Measurements from ENCODE around the gene CTIF. TPM values are rescaled to one million over a fixed set of nuclear protein-coding genes. Genes with fewer than 3 reads are reported as not detected.
A peak's percentile ranks its signal among the peaks of the same experiment; 100 is the strongest.

Gene CTIF
- total and polyA plus RNA-seq, 5 donors from 2014 or later, result 0.23 to 1.8 TPM; not detected in 3

DNA sequence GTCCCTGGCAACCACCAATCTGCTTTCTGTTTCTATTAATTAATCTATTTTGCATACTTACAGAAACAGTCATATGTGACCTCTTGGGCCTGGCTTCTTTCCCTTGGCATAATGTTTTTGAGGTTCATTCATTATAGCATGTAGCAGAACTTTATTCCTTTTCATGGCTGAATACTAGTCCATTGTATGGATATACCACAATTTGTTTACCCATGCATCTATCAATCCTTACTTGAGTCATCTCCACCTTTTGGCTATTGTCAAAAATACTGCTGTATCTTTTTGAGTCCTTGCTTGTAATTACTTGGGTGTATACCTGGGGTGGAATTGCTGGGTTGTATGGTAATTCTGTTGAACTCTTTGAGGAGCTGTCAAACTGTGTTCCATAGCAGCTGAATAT lies 126.8 kb downstream of the CTIF start:
- Histone ChIP-seq H3K27me3 (ENCODE audit: control insufficient read depth, insufficient read depth, low read length) (no peaks in the 10 kb centered on the region), H3K36me3 (ENCODE audit: control insufficient read depth, insufficient read depth, low read length) (no peaks in the 10 kb centered on the region), H3K27ac (ENCODE audit: insufficient read depth, low read length, poor library complexity, severe bottlenecking) (no peak overlapping the region), H3K4me1 (ENCODE audit: control insufficient read depth, insufficient read depth, low read length, poor library complexity, severe bottlenecking) (no peaks in the 10 kb centered on the region), H3K9me3 (ENCODE audit: control insufficient read depth in 2 of 2, low read length in 2 of 2) (no peaks in the 10 kb centered on the region), H3K4me3 (ENCODE audit: low read depth, low read length) (no peak overlapping the region)
- DNase-seq (no peak), ATAC-seq (ENCODE audit: low read depth in 2 of 2) (no peak)
- no peak overlapping the region for H3K4me3 Mint-ChIP-seq
- no peaks in the 10 kb centered on the region for H3K36me3 Mint-ChIP-seq
- H3K27ac Mint-ChIP-seq, result no peak overlapping the region
- H3K4me1 Mint-ChIP-seq, result no peaks in the 10 kb centered on the region
- peaks cover 6% of the 10 kb centered on the region for H3K27me3 Mint-ChIP-seq
- peaks cover 0 to 8% (median 3%) of the 10 kb centered on the region in 7 donors for H3K9me3 Mint-ChIP-seq

DNA sequence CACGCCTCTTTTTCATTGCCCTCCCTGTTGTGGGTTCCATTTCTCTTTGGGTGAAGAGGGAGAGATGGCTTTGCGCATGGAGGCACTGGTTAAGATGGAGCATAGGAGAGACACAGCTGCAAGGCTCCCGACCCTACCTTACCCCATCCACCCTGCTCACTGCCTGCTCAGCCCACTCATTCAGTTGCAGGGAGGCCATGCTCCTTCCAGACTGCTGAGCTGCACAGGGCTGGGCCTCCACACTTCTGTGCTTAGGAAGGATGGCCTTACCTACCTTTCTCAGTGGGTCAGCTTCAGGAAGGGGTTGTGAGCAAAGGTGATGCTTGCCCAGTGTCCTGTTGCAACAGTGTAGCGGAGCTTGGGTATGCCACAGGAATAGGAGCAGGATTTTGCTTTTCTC lies 127.8 kb downstream of the CTIF start:
- Mint-ChIP-seq H3K27me3 (peaks cover 3% of the 10 kb centered on the region), H3K27ac (no peak overlapping the region)

DNA sequence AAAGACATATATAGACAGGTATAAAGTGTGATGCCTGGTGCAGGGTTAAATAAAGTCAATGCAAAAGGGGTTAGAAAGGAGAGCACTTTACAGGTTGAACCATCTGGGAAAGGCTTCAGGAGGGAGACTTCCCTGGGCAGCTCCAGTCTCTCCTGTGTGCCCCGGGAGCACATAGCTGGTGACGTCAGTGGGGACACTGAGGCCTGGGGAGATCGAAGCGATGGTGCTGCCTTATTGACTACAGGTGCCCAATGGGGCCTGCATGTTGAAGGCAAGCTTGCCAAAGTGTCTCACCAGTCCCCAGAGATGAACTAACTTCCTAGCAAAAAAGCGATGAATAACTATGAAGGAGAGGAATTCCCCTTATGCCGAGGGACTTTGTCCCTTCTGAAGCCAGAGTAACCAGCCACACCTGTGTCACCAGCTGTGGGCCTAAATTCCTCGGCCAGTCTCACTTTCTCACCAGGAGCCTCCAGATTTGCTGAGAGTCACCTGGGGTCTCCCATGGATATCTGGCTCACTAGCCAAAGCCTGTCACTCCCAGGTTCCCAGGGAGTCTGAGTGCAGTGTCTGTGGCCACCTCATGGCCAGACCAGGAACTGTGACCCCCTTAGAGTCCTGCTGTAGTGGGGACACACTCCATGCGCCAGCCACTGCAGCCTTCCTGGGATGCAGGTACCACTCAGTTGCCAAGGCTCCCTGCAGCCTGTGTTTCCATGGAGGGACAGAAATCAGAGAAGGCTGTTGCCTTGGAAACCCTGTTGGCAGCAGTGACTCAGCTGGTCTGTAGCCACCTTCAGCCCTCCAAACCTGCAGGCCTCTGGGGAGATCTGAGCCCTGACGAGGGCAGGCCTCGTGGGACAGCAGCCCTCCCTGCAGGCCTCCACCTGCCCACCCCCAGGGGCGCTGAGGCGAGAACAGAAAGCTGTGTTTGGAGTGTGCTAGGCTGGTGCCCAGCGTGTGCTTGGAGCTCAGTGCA lies 128.7 kb downstream of the CTIF start:
- Histone ChIP-seq H3K36me3 (ENCODE audit: control insufficient read depth, insufficient read depth, low read length) (no peaks in the 10 kb centered on the region), H3K4me3 (ENCODE audit: low read depth, low read length) (no peak overlapping the region), H3K9me3 (ENCODE audit: control insufficient read depth in 2 of 2, low read length in 2 of 2) (peaks cover 2 to 7% of the 10 kb centered on the region in 2 experiments), H3K4me1 (ENCODE audit: control insufficient read depth, insufficient read depth, low read length, poor library complexity, severe bottlenecking) (no peaks in the 10 kb centered on the region), H3K27me3 (ENCODE audit: control insufficient read depth, insufficient read depth, low read length) (no peaks in the 10 kb centered on the region), H3K27ac (ENCODE audit: insufficient read depth, low read length, poor library complexity, severe bottlenecking) (no peak overlapping the region)
- H3K27me3 Mint-ChIP-seq, result peaks cover 5% of the 10 kb centered on the region
- no peaks in the 10 kb centered on the region for H3K4me1 Mint-ChIP-seq
- no peak overlapping the region for H3K27ac Mint-ChIP-seq
- DNase-seq (no peak), ATAC-seq (ENCODE audit: low read depth in 2 of 2) (peak in 1 of 2 donors; percentile 30)
- no peak overlapping the region for H3K4me3 Mint-ChIP-seq
- peaks cover 6% of the 10 kb centered on the region for H3K36me3 Mint-ChIP-seq
- peaks cover 0 to 14% (median 5%) of the 10 kb centered on the region in 7 donors for H3K9me3 Mint-ChIP-seq

More for the DNA sequence above, 127.8 kb downstream of the CTIF start:
- H3K9me3 ChIP-seq (ENCODE audit: control insufficient read depth in 2 of 2, low read length in 2 of 2), result peaks cover 2 to 7% of the 10 kb centered on the region in 2 experiments
- H3K36me3 Mint-ChIP-seq, result peaks cover 5% of the 10 kb centered on the region
- no peak overlapping the region for H3K4me3 ChIP-seq (ENCODE audit: low read depth, low read length)
- no peaks in the 10 kb centered on the region for H3K27me3 ChIP-seq (ENCODE audit: control insufficient read depth, insufficient read depth, low read length)
- no peaks in the 10 kb centered on the region for H3K4me1 Mint-ChIP-seq
- H3K4me1 ChIP-seq (ENCODE audit: control insufficient read depth, insufficient read depth, low read length, poor library complexity, severe bottlenecking), result no peaks in the 10 kb centered on the region
- H3K27ac ChIP-seq (ENCODE audit: insufficient read depth, low read length, poor library complexity, severe bottlenecking), result no peak overlapping the region
- DNase-seq (no peak), ATAC-seq (ENCODE audit: low read depth in 2 of 2) (no peak)
- peaks cover 0 to 13% (median 5%) of the 10 kb centered on the region in 7 donors for H3K9me3 Mint-ChIP-seq
- H3K36me3 ChIP-seq (ENCODE audit: control insufficient read depth, insufficient read depth, low read length), result no peaks in the 10 kb centered on the region
- H3K4me3 Mint-ChIP-seq, result no peak overlapping the region

DNA sequence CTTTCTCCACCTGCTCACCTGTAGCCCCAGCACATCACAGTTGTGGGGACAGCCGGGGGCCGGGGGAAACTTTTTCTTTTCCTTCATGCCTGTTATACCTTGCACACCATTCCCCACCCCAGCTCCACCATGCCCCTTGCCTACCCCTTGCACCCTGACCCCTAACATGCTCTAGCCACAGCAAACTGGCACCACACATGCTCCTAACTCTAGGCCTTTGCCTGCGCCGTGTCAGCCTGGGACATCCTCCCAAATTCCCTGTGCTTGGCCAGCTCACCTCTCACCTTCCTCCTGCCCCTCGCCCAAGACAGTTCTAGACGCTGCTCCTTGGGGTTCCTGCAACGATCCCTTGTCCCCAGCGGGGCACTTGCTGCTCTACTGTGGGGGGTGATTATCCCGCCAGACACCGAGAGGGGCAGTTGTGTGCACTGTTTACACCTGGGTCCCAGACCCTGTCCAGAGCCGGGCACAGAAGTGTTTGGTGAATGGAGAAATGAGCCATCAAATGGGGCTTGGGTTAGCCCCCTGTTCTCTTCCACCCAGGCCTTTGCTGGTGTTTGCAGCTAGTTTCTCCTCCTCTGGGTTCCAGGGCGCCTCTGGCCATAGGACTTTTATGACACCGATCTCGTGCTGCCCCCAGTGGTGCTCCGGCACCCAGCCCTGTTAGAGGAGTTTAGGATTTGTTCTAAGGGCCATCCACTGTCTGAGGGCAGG lies 129.8 kb downstream of the CTIF start:
- H3K27ac Mint-ChIP-seq, result no peak overlapping the region
- no peaks in the 10 kb centered on the region for H3K4me1 Mint-ChIP-seq
- no peaks in the 10 kb centered on the region for H3K36me3 ChIP-seq (ENCODE audit: control insufficient read depth, insufficient read depth, low read length)
- ATAC-seq (ENCODE audit: low read depth in 2 of 2) (no peak), DNase-seq (no peak)
- no peaks in the 10 kb centered on the region for H3K27me3 ChIP-seq (ENCODE audit: control insufficient read depth, insufficient read depth, low read length)
- no peak overlapping the region for H3K27ac ChIP-seq (ENCODE audit: insufficient read depth, low read length, poor library complexity, severe bottlenecking)
- no peak overlapping the region for H3K4me3 Mint-ChIP-seq
- H3K36me3 Mint-ChIP-seq, result peaks cover 6% of the 10 kb centered on the region
- peaks cover 0 to 14% (median 5%) of the 10 kb centered on the region in 7 donors for H3K9me3 Mint-ChIP-seq
- no peaks in the 10 kb centered on the region for H3K4me1 ChIP-seq (ENCODE audit: control insufficient read depth, insufficient read depth, low read length, poor library complexity, severe bottlenecking)
- H3K27me3 Mint-ChIP-seq, result peaks cover 5% of the 10 kb centered on the region
- H3K9me3 ChIP-seq (ENCODE audit: control insufficient read depth in 2 of 2, low read length in 2 of 2), result peaks cover 2 to 7% of the 10 kb centered on the region in 2 experiments
- H3K4me3 ChIP-seq (ENCODE audit: low read depth, low read length), result no peak overlapping the region

DNA sequence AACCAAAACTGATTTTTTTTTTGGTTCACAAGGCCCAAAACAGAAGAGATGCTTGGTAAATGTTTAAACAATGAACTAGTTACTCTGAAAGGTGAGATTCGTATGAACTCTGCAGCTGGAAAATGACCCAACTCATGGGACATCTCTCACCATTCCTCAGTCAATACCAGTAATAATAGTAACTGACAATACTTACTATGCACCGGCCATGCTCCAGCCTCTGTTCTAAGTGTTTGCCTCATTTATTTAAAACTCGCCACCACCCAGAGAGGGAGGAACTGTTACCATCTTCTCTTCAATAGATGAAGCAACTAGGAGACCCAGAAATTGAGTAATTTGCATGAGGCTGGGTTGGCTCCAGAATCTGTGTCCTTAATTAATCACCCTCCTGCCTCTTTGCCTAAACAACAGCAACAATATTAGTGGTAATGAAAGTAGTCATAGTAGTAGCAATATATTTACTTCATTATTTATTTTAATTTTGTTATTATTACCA lies 130.4 kb downstream of the CTIF start:
- Histone ChIP-seq H3K4me3 (ENCODE audit: low read depth, low read length) (no peak overlapping the region), H3K36me3 (ENCODE audit: control insufficient read depth, insufficient read depth, low read length) (no peaks in the 10 kb centered on the region), H3K27me3 (ENCODE audit: control insufficient read depth, insufficient read depth, low read length) (no peaks in the 10 kb centered on the region), H3K4me1 (ENCODE audit: control insufficient read depth, insufficient read depth, low read length, poor library complexity, severe bottlenecking) (no peaks in the 10 kb centered on the region), H3K9me3 (ENCODE audit: control insufficient read depth in 2 of 2, low read length in 2 of 2) (peaks cover 2 to 7% of the 10 kb centered on the region in 2 experiments), H3K27ac (ENCODE audit: insufficient read depth, low read length, poor library complexity, severe bottlenecking) (no peak overlapping the region)
- Mint-ChIP-seq H3K4me1 (no peaks in the 10 kb centered on the region), H3K36me3 (peaks cover 6% of the 10 kb centered on the region), H3K27me3 (peaks cover 5% of the 10 kb centered on the region), H3K4me3 (no peak overlapping the region), H3K9me3 (peaks cover 0 to 14% (median 5%) of the 10 kb centered on the region in 7 donors), H3K27ac (no peak overlapping the region)
- ATAC-seq (ENCODE audit: low read depth in 2 of 2), result no peak
- no peak for DNase-seq

DNA sequence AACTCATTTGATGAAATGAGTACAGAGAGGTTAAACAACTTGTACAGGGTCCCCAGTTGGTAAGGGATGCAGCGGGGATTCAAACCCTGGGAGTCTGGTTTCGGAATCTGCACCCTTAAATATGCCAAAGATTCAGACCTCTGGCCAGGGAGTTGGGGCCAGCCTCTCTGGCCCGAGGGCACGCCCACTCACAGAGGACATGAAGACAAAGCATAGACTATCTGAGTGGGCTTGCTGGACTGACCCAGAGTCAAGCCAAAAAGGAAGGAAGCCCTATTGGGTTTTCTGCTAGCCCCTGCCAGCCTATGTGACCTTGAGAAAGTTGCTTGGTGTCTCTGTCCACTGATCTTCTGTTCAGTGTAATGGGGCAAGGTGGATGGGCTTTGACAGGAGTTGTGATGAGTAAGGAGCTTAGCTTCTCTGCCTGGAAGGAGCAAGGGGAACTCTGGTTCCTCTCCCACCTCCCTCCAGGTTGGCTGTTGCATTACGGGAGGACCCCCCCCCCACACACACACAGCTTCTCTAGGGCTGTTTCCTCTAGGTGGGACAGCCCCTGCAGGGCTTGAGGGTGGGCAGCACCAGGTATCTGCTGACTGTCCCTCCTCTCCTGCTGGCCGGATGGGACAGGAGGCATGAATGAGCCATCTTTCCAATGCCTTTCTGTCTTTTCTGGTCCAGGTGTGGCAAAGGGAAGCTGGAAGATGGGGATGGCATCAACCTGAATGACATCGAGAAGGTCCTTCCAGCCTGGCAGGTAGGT lies 131.3 kb downstream of the CTIF start:
- H3K4me1 Mint-ChIP-seq, result no peaks in the 10 kb centered on the region

More for the DNA sequence above, 131.3 kb downstream of the CTIF start:
- Mint-ChIP-seq H3K9me3 (peaks cover 0 to 14% (median 5%) of the 10 kb centered on the region in 7 donors), H3K27ac (no peak overlapping the region), H3K4me3 (no peak overlapping the region), H3K36me3 (peaks cover 6% of the 10 kb centered on the region), H3K27me3 (peaks cover 5% of the 10 kb centered on the region)
- Histone ChIP-seq H3K4me1 (ENCODE audit: control insufficient read depth, insufficient read depth, low read length, poor library complexity, severe bottlenecking) (no peaks in the 10 kb centered on the region), H3K9me3 (ENCODE audit: control insufficient read depth in 2 of 2, low read length in 2 of 2) (peaks cover 2 to 7% of the 10 kb centered on the region in 2 experiments), H3K27ac (ENCODE audit: insufficient read depth, low read length, poor library complexity, severe bottlenecking) (no peak overlapping the region), H3K4me3 (ENCODE audit: low read depth, low read length) (no peak overlapping the region), H3K27me3 (ENCODE audit: control insufficient read depth, insufficient read depth, low read length) (no peaks in the 10 kb centered on the region), H3K36me3 (ENCODE audit: control insufficient read depth, insufficient read depth, low read length) (no peaks in the 10 kb centered on the region)
- ATAC-seq (ENCODE audit: low read depth in 2 of 2) (no peak), DNase-seq (no peak)
